Smooth muscle cell of the brain vasculature (primary cell): ENCODE measurements around the gene DISC1.
"Not testable (repeated sequence)": the region's sequence is repeated elsewhere in the genome, so short reads cannot be mapped to it uniquely, and the experiment has no call there.

Experiments
- DNase-seq: peaks from one replicate; pipeline ENCODE4 v3.0.0-alpha.2; 2012; ENCODE audit warnings: low read depth, low spot score

The DISC1 gene

GRCh38 chr1:231887166-231887565 lies 260.6 kb downstream of the DISC1 start:
- DNase-seq: no peak

GRCh38 chr1:231887866-231888265 lies 261.3 kb downstream of the DISC1 start:
- DNase-seq: no peak

GRCh38 chr1:231890791-231891190 lies 264.2 kb downstream of the DISC1 start:
- no peak for DNase-seq

- no peak for DNase-seq
These were observed 267.0 kb downstream of the DISC1 start for GRCh38 chr1:231893400-231894102.

GRCh38 chr1:231896806-231897205 lies 270.2 kb downstream of the DISC1 start:
- DNase-seq: no peak

- DNase-seq: no peak
These were observed 272.5 kb downstream of the DISC1 start for GRCh38 chr1:231899046-231899445.

GRCh38 chr1:231899713-231900435 lies 273.3 kb downstream of the DISC1 start:
- DNase-seq: no peak

GRCh38 chr1:231903586-231904081 lies 277.0 kb downstream of the DISC1 start:
- DNase-seq: no peak

GRCh38 chr1:231907310-231907709 lies 280.7 kb downstream of the DISC1 start:
- not testable (repeated sequence) for DNase-seq

GRCh38 chr1:231913493-231913892 lies 286.9 kb downstream of the DISC1 start:
- DNase-seq: no peak

- no peak for DNase-seq
These were observed 291.8 kb downstream of the DISC1 start for GRCh38 chr1:231918239-231919015.

- DNase-seq: no peak
These were observed 292.8 kb downstream of the DISC1 start for GRCh38 chr1:231919239-231919885.

- DNase-seq: no peak
These were observed 293.3 kb downstream of the DISC1 start for GRCh38 chr1:231919886-231920285.

GRCh38 chr1:231921646-231922345 lies 295.2 kb downstream of the DISC1 start:
- no peak for DNase-seq

- DNase-seq: no peak
These were observed 297.0 kb downstream of the DISC1 start for GRCh38 chr1:231923491-231924041.

GRCh38 chr1:231924180-231924579 lies 297.6 kb downstream of the DISC1 start:
- peak; percentile 15 for DNase-seq

- DNase-seq: no peak
These were observed 299.3 kb downstream of the DISC1 start for GRCh38 chr1:231925864-231926263.

GRCh38 chr1:231926340-231926739 lies 299.8 kb downstream of the DISC1 start:
- no peak for DNase-seq

GRCh38 chr1:231926933-231927332 lies 300.3 kb downstream of the DISC1 start:
- no peak for DNase-seq

GRCh38 chr1:231927431-231927830 lies 300.8 kb downstream of the DISC1 start:
- no peak for DNase-seq

GRCh38 chr1:231929311-231929710 lies 302.7 kb downstream of the DISC1 start:
- no peak for DNase-seq
